OCI-LY3 (cell line): ENCODE results near the gene NPHP3.

Source experiments
- H2AFZ ChIP-seq: fragments of 200-600, 300-600 bp; shearing (Covaris generic); 2 replicates; pipeline ENCODE4 v1.6.0; 2014; ENCODE audit warnings: antibody characterized with exemption, low read depth, low read length
- H3K27ac ChIP-seq: fragments of 200-600, 300-600 bp; sonication (generic); 2 replicates; pipeline ENCODE4 v1.5.1; 2014; ENCODE audit warnings: mild to moderate bottlenecking, low read length, moderate library complexity, mixed read lengths
- H3K27me3 ChIP-seq: fragments of 200-600, 300-600 bp; sonication (generic); 2 replicates; pipeline ENCODE4 v1.6.1; 2014; ENCODE audit warnings: low read depth, low read length, mixed read lengths
- H3K36me3 ChIP-seq: fragments of 200-600, 300-600 bp; sonication (generic); replicated peaks from 2 replicates; pipeline ENCODE3; 2014; ENCODE audit warnings: low read depth, low read length, mixed read lengths
- H3K4me1 ChIP-seq: fragments of 300-600, 200-600 bp; sonication (generic); 2 replicates; pipeline ENCODE4 v1.6.1; 2014; ENCODE audit warnings: low read length, mixed read lengths
- H3K4me2 ChIP-seq: fragments of 200-600, 300-600 bp; sonication (generic); 2 replicates; pipeline ENCODE4 v1.6.1; 2014; ENCODE audit warnings: low read length, mixed read lengths
- H3K4me3 ChIP-seq: fragments of 300-600, 200-600 bp; sonication (generic); 2 replicates; pipeline ENCODE4 v1.5.1; 2014; ENCODE audit warnings: antibody characterized with exemption, mild to moderate bottlenecking, low read length, moderate library complexity
- H3K79me2 ChIP-seq: fragments of 300-600, 200-600 bp; shearing (Covaris generic); 2 replicates; pipeline ENCODE4 v1.6.1; 2014; ENCODE audit warnings: mild to moderate bottlenecking, low read length, mixed read lengths
- H3K9ac ChIP-seq: fragments of 300-600, 200-600 bp; shearing (Covaris generic); 2 replicates; pipeline ENCODE4 v1.6.0; 2014; ENCODE audit warnings: mild to moderate bottlenecking, low read length, moderate library complexity
- H3K9me3 ChIP-seq: fragments of 200-600, 300-600 bp; shearing (Covaris generic); 2 replicates; pipeline ENCODE4 v1.6.1; 2014; ENCODE audit warnings: low read length, mixed read lengths; ENCODE audit not compliant: insufficient read depth
- H4K20me1 ChIP-seq: fragments of 200-600, 300-600 bp; sonication (generic); 2 replicates; pipeline ENCODE4 v1.6.1; 2016; ENCODE audit warnings: low read length, mixed read lengths; ENCODE audit not compliant: insufficient read depth
- CTCF ChIP-seq: fragments of 200-600, 300-600 bp; sonication (generic); IDR thresholded peaks from 2 replicates; pipeline ENCODE4 v1.5.1; 2014; ENCODE audit warnings: antibody characterized with exemption, low read length, low read depth
- EZH2phosphoT487 ChIP-seq: fragments of 200-600 bp; shearing (Covaris generic); IDR thresholded peaks from 2 replicates; pipeline ENCODE4 v1.6.1; 2018; ENCODE audit warnings: antibody characterized with exemption, mixed run types, low read depth

Gene NPHP3

GRCh38 chr3:132721479-132722164, 587 bp downstream of the NPHP3 start:
- no peaks in the 10 kb centered on the region for H3K27me3 ChIP-seq
- no peak for TF ChIP-seq EZH2phosphoT487
- no peak for TF ChIP-seq CTCF
- H3K36me3 ChIP-seq, result no peaks in the 10 kb centered on the region
- no peaks in the 10 kb centered on the region for H3K9me3 ChIP-seq
- H3K27ac ChIP-seq, result 0 out of 2 replicates have a peak overlapping the region, but pooled peaks have one; percentile 16
- no peaks in the 10 kb centered on the region; the same call in 1 of the 2 replicates for H4K20me1 ChIP-seq
- H3K4me3 ChIP-seq, result peak overlapping the region; percentile 96
- H3K9ac ChIP-seq, result peak overlapping the region; percentile 73
- H3K4me1 ChIP-seq, result peaks cover 12% of the 10 kb centered on the region
- H3K79me2 ChIP-seq, result 0 out of 2 replicates have a peak, but pooled peaks cover 5% of the 10 kb centered on the region
- H3K4me2 ChIP-seq, result peak overlapping the region; percentile 87
- peak overlapping the region; percentile 82 for H2AFZ ChIP-seq

- Histone ChIP-seq H3K27ac (no peak overlapping the region), H3K36me3 (peaks cover 3% of the 10 kb centered on the region), H4K20me1 (no peaks in the 10 kb centered on the region; the same call in 1 of the 2 replicates), H3K9me3 (no peaks in the 10 kb centered on the region), H2AFZ (no peak overlapping the region), H3K4me2 (no peak overlapping the region), H3K4me3 (no peak overlapping the region), H3K4me1 (peaks cover 10% of the 10 kb centered on the region), H3K79me2 (0 out of 2 replicates have a peak, but pooled peaks cover 5% of the 10 kb centered on the region), H3K9ac (no peak overlapping the region), H3K27me3 (no peaks in the 10 kb centered on the region)
- TF ChIP-seq CTCF, result no peak
- TF ChIP-seq EZH2phosphoT487, result no peak
These were observed 2.0 kb downstream of the NPHP3 start for GRCh38 chr3:132720228-132720627.

- H3K4me3 ChIP-seq, result no peak overlapping the region
- H3K27ac ChIP-seq, result no peak overlapping the region
- H3K9me3 ChIP-seq, result no peaks in the 10 kb centered on the region
- peaks cover 3% of the 10 kb centered on the region; the same call in 1 of the 2 replicates for H3K4me1 ChIP-seq
- no peak for TF ChIP-seq EZH2phosphoT487
- no peak for TF ChIP-seq CTCF
- H3K9ac ChIP-seq, result no peak overlapping the region
- peaks cover 3% of the 10 kb centered on the region for H3K36me3 ChIP-seq
- H4K20me1 ChIP-seq, result no peaks in the 10 kb centered on the region; the same call in 1 of the 2 replicates
- H2AFZ ChIP-seq, result no peak overlapping the region
- 0 out of 2 replicates have a peak, but pooled peaks cover 3% of the 10 kb centered on the region for H3K79me2 ChIP-seq
- no peaks in the 10 kb centered on the region for H3K27me3 ChIP-seq
- H3K4me2 ChIP-seq, result no peak overlapping the region
These were observed 5.8 kb downstream of the NPHP3 start for GRCh38 chr3:132716372-132716771.

- Histone ChIP-seq H3K4me1 (no peaks in the 10 kb centered on the region), H2AFZ (no peak overlapping the region), H3K27ac (no peak overlapping the region), H3K79me2 (no peaks in the 10 kb centered on the region), H3K4me3 (no peak overlapping the region), H3K4me2 (no peak overlapping the region), H3K27me3 (no peaks in the 10 kb centered on the region), H3K9ac (no peak overlapping the region), H3K36me3 (peaks cover 3% of the 10 kb centered on the region), H4K20me1 (no peaks in the 10 kb centered on the region), H3K9me3 (no peaks in the 10 kb centered on the region)
- TF ChIP-seq EZH2phosphoT487 (no peak), CTCF (no peak)
These were observed 8.1 kb downstream of the NPHP3 start for GRCh38 chr3:132713977-132714727.
